IPS DF 6.9 (cell line): Measurements from ENCODE around the gene NCKAP5.

Experiments
- DNase-seq: peaks from one replicate; pipeline ENCODE4 v3.0.0-alpha.2; 2013; ENCODE audit warnings: low read depth, low spot score
- H3K27ac ChIP-seq: one replicate; pipeline ENCODE4 v1.5.1; 2013; ENCODE audit warnings: low read length, control low read depth
- H3K27me3 ChIP-seq: 2 replicates; pipeline ENCODE4 v1.6.1; 2013; ENCODE audit warnings: mild to moderate bottlenecking, low read length; ENCODE audit not compliant: control insufficient read depth, insufficient read depth
- H3K36me3 ChIP-seq: 2 replicates; pipeline ENCODE4 v1.6.1; 2013; ENCODE audit warnings: low read length; ENCODE audit not compliant: control insufficient read depth, insufficient read depth
- H3K4me1 ChIP-seq: 2 replicates; pipeline ENCODE4 v1.6.1; 2013; ENCODE audit warnings: low read length; ENCODE audit not compliant: control insufficient read depth, insufficient read depth
- H3K4me3 ChIP-seq: 2 replicates; pipeline ENCODE4 v1.5.1; 2013; ENCODE audit warnings: mild to moderate bottlenecking, low read length
- H3K9me3 ChIP-seq: 2 replicates; pipeline ENCODE4 v1.6.1; 2013; ENCODE audit warnings: low read length, inconsistent platforms; ENCODE audit not compliant: control insufficient read depth, insufficient read depth
- WGBS: extraction: QIAGEN DNeasy Blood & Tissue Kit; methylation state at CpG from one replicate; pipeline ENCODE4 v1.1.7; 2013; ENCODE audit warnings: mixed read lengths, missing lambda C conversion rate; ENCODE audit not compliant: insufficient read length, insufficient coverage; 5-methylcytosine and 5-hydroxymethylcytosine counted together

NCKAP5 gene

GRCh38 chr2:132697556-132698205 lies 870.6 kb downstream of the NCKAP5 start:
- H3K4me1 ChIP-seq: no peaks in the 10 kb centered on the region
- no peaks in the 10 kb centered on the region for H3K9me3 ChIP-seq
- WGBS: no CpG with 5 or more reads among the region's 4 CpGs
- no peaks in the 10 kb centered on the region for H3K27me3 ChIP-seq
- no peaks in the 10 kb centered on the region for H3K36me3 ChIP-seq
- no peak overlapping the region for H3K27ac ChIP-seq
- DNase-seq: no peak
- H3K4me3 ChIP-seq: no peak overlapping the region

GRCh38 chr2:132692816-132693215 lies 875.4 kb downstream of the NCKAP5 start:
- no peak for DNase-seq
- no peaks in the 10 kb centered on the region for H3K9me3 ChIP-seq
- H3K4me1 ChIP-seq: no peaks in the 10 kb centered on the region
- H3K27me3 ChIP-seq: no peaks in the 10 kb centered on the region
- no peak overlapping the region for H3K27ac ChIP-seq
- WGBS: no CpG with 5 or more reads among the region's 1 CpG
- no peak overlapping the region for H3K4me3 ChIP-seq
- no peaks in the 10 kb centered on the region for H3K36me3 ChIP-seq

- Histone ChIP-seq H3K36me3 (no peaks in the 10 kb centered on the region), H3K27ac (no peak overlapping the region), H3K4me1 (no peaks in the 10 kb centered on the region), H3K27me3 (no peaks in the 10 kb centered on the region), H3K4me3 (no peak overlapping the region), H3K9me3 (no peaks in the 10 kb centered on the region)
- DNase-seq: no peak
- no CpG with 5 or more reads among the region's 4 CpGs for WGBS
Observed at GRCh38 chr2:132691556-132691955, 876.7 kb downstream of the NCKAP5 start.

GRCh38 chr2:132690664-132691303 lies 877.5 kb downstream of the NCKAP5 start:
- H3K27ac ChIP-seq: no peak overlapping the region
- DNase-seq: no peak
- WGBS: no CpG with 5 or more reads among the region's 1 CpG
- H3K4me1 ChIP-seq: no peaks in the 10 kb centered on the region
- H3K36me3 ChIP-seq: no peaks in the 10 kb centered on the region
- no peak overlapping the region for H3K4me3 ChIP-seq
- no peaks in the 10 kb centered on the region for H3K9me3 ChIP-seq
- H3K27me3 ChIP-seq: no peaks in the 10 kb centered on the region

GRCh38 chr2:132681766-132682165 lies 886.5 kb downstream of the NCKAP5 start:
- no peaks in the 10 kb centered on the region for H3K9me3 ChIP-seq
- no peaks in the 10 kb centered on the region for H3K27me3 ChIP-seq
- no peaks in the 10 kb centered on the region for H3K4me1 ChIP-seq
- no peaks in the 10 kb centered on the region for H3K36me3 ChIP-seq
- no CpG with 5 or more reads among the region's 1 CpG for WGBS
- no peak overlapping the region for H3K4me3 ChIP-seq
- no peak for DNase-seq
- no peak overlapping the region for H3K27ac ChIP-seq

GRCh38 chr2:132680544-132680943 lies 887.7 kb downstream of the NCKAP5 start:
- H3K27ac ChIP-seq: no peak overlapping the region
- no peak overlapping the region for H3K4me3 ChIP-seq
- WGBS: no CpG with 5 or more reads among the region's 3 CpGs
- no peaks in the 10 kb centered on the region for H3K27me3 ChIP-seq
- no peaks in the 10 kb centered on the region for H3K36me3 ChIP-seq
- no peak for DNase-seq
- H3K9me3 ChIP-seq: no peaks in the 10 kb centered on the region
- no peaks in the 10 kb centered on the region for H3K4me1 ChIP-seq

- Histone ChIP-seq H3K36me3 (no peaks in the 10 kb centered on the region), H3K9me3 (no peaks in the 10 kb centered on the region), H3K27ac (no peak overlapping the region), H3K4me1 (no peaks in the 10 kb centered on the region), H3K27me3 (no peaks in the 10 kb centered on the region), H3K4me3 (no peak overlapping the region)
- DNase-seq: no peak
- WGBS: no CpG with 5 or more reads among the region's 2 CpGs
Observed at GRCh38 chr2:132678483-132678882, 889.8 kb downstream of the NCKAP5 start.

GRCh38 chr2:132677661-132678060 lies 890.6 kb downstream of the NCKAP5 start:
- H3K27me3 ChIP-seq: no peaks in the 10 kb centered on the region
- no peaks in the 10 kb centered on the region for H3K4me1 ChIP-seq
- H3K4me3 ChIP-seq: no peak overlapping the region
- no CpG with 5 or more reads among the region's 5 CpGs for WGBS
- no peaks in the 10 kb centered on the region for H3K9me3 ChIP-seq
- no peak overlapping the region for H3K27ac ChIP-seq
- DNase-seq: no peak
- H3K36me3 ChIP-seq: no peaks in the 10 kb centered on the region

GRCh38 chr2:132676999-132677398 lies 891.3 kb downstream of the NCKAP5 start:
- H3K4me1 ChIP-seq: no peaks in the 10 kb centered on the region
- no peak overlapping the region for H3K4me3 ChIP-seq
- no peak overlapping the region for H3K27ac ChIP-seq
- H3K36me3 ChIP-seq: no peaks in the 10 kb centered on the region
- no peak for DNase-seq
- no CpG with 5 or more reads among the region's 2 CpGs for WGBS
- no peaks in the 10 kb centered on the region for H3K27me3 ChIP-seq
- H3K9me3 ChIP-seq: no peaks in the 10 kb centered on the region

- WGBS: no CpG with 5 or more reads among the region's 23 CpGs
- H3K4me3 ChIP-seq: peak overlapping the region; percentile 65; the same call in 1 of the 2 replicates
- no peak for DNase-seq
- 0 out of 2 replicates have a peak, but pooled peaks cover 2% of the 10 kb centered on the region for H3K4me1 ChIP-seq
- H3K27ac ChIP-seq: no peak overlapping the region
- peaks cover 14% of the 10 kb centered on the region for H3K27me3 ChIP-seq
- no peaks in the 10 kb centered on the region for H3K36me3 ChIP-seq
- no peaks in the 10 kb centered on the region for H3K9me3 ChIP-seq
Observed at GRCh38 chr2:132671151-132671835, 897.0 kb downstream of the NCKAP5 start.
